ENCODE measurements around the gene KRT6A.
A peak's percentile ranks its signal among the peaks of the same experiment; 100 is the strongest.
"Not testable (repeated sequence)": the region's sequence is repeated elsewhere in the genome, so short reads cannot be mapped to it uniquely, and the experiment has no call there.

The KRT6A gene

DNA sequence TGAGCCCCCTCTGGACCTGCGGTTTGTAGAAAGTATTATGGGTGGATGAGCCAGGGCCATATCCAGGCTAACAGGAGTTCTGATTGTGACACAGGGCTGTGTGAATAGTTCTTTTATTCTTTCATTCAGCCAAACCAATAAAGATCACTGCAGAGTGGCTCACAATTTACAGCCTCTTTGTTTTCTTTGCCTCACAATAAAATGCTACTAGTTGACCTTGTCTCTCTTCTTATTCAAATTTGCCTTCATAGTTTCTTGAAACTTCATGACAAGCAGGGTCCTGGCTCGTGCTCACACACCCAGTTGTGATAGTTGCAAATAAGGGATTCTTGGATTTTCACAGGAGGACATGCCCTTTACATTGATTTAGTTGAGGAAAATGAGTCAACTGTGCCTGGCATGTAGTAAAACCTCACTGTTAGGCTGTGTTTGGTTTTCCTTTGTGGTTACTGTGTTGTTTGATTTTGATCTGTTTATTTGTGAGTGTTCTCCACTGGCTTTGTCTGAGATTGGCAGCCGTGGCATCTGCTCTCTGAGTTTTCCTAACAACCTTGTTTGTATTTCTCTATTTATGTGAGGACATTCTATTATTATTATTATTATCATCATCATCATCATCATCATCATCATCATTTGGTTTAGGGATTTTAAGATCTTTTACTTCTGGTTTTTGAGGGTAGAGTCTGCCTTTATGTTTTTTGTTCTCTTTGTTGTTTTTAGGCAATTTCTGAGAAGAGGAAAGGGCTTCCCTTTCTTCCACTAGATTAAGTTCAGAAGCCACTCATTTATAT lies 38.5 kb downstream of the KRT6A start:
- peak; percentile 76 for DNase-seq

DNA sequence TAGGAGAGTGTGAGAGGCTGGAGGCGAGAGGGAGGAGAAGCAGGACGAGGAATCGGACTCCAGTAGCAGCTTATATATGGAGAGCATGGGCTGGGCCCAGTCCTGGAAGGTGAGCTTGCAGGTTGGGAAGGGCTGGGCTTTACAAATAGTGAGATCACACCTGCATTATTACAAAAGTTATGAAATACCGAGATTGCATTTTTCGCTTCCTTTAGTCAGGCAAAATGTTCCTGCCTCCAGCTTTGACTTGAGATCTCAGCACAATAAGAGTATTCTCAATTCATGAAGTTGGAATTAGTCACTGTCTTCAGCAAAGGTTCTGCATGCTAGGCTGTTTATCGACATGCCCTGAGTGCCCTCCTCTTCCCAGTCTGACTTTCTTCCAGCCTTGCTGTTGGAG lies 41.0 kb downstream of the KRT6A start, which contains the start of gene KRT6B:
Gene KRT6B (minus strand): TSS at position 46 of the 400 bp plus-strand sequence. CDS start 68 bp downstream, outside the sequence.
- DNase-seq: no peak

DNA sequence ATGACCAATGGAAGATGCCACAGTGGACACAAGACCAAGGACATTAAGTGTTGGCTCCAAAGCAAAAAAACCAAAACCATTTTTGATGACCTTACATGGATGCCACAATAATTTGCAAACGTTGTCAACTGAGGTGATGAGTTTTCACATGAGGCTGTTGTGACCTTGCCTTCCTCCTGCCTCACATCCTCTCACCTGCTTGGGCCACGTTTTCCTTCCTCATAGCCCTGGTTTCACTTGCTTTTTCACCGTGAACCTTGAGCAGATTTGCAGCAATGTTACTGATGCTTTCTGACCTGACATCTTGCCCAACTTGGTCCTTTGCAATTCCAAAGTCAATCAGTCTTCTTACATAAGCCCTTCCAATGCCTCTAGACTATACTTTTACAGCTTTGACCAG lies 44.8 kb downstream of the KRT6A start:
- DNase-seq: no peak

DNA sequence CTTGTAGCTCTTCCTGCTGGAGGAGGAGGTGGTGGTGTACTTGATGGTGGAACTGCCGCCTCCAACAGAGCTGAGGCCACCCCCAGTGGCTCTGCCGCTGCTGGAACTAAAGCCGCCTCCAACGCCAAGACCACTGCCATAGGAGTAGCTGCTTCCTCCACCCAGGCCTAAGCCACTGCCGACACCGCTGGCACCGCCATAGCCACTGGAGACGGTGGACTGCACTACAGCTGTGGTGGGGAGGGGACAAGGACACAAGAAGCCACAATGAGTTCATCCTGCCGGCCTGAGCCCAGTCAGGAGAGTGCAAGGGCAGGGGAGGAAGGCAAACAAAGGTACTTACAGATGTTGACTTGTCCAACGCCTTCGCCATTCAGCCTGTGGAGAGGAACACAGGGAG lies 45.9 kb downstream of the KRT6A start:
- DNase-seq: not testable (repeated sequence)

DNA sequence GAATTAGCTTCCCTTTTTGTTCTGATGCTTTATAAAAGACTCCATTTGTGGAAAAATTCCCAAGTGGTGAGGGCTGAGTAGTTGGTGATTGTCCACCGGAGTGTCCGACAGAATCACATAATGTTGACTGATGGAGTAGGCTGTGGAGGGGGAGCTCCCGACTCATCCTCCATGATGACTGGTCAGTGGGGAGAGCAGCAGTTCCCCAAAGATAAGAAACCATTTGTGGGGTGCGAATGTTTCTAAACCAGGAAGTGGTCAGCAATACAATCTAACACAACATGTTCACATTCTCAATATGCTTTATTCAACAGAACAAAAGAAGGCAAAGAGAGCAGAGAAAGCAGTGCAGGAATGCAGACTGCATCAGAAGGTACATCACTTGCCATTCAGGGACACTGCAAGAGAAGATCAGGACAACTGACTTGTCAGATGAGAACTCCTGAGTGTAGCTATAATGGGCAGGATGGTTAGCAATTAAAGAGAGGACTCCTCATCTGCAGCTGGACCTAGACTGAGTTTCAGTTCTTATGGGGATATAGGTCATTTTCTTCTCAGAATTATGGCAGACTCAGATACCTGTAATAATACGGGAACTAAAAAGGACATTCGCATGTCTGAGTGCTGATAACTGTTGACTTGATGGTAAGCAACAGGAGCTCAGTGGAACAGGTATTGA lies 46.6 kb downstream of the KRT6A start:
- DNase-seq: no peak

DNA sequence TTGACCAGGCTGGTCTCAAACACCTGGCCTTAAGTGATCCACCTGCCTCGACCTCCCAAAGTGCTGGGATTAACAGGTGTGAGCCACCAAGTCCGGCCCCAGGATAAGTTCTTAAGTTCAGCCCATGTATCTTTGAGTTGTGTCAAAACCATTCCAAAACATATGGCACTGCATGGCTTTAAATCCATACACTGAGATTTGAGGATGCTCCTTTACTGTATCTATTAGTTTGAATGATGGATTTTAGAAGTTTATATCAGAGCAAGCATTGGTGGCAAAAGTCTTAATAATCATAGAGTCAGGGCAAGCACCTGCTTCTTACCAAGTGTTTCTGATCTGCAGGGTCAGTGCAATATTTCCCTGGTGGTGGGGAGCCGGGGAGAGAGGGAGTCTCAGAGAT lies 47.2 kb downstream of the KRT6A start:
- no peak for DNase-seq

DNA sequence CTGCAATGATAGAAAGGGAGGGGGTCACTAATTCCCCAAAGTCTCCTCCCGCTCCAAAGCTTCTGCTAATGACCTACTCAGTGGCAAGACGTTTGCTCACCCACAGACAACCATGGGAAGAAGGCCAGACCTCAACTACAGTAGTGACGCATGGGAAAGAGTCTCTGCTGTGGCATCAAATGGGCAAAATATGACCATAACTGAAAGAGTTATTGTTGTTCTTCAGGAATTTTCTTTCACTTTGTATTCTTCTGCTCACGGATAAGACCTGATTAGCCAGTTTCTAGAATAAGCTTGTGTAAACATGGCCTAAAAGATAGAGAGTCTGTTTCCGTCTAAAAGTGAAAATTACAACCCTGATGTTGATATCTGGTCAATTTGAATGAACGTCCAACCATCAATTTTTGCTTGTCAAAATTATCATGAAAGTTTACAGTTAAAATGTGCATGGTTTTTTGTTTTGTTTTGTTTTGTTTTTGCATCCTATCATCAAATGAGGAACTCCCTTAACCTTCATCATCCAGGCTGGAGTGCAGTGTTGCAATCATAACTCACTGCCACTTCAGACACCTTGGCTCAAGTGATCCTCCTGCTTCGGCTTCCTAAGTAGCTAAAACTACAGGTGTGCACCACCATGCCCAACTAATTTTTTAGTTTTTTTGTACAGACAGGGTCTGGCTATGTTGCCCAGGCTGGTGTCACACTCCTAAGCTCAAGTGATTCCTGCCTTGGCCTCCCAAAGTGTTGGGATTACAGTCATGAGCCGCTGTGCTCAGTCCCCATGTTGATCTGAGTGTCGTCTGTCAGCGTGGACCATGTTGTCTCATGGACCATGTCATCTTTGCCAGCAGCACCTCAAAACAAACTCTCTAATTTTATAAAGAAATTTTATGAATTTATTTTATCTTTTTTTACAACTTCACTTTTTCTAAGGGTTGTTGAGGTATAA lies 48.1 kb downstream of the KRT6A start:
- DNase-seq: no peak

DNA sequence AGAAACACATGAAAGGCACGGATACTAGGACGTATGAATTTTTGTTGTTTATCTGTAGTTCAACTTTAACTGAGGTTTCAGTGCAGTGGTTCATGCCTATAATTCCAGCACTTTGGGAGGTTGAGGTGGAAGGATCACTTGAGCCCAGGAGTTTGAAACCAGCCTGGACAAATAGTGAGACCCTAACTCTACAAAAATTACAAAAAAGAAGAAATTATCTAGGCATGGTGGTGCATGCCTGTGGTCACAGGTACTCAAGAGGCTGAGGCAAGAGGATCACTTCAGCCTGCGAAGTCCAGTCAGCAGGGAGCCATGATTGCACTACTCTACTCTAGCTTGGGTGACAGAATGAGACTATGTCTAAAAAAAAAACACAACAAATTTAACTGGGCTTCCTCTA lies 49.1 kb downstream of the KRT6A start:
- DNase-seq: no peak

DNA sequence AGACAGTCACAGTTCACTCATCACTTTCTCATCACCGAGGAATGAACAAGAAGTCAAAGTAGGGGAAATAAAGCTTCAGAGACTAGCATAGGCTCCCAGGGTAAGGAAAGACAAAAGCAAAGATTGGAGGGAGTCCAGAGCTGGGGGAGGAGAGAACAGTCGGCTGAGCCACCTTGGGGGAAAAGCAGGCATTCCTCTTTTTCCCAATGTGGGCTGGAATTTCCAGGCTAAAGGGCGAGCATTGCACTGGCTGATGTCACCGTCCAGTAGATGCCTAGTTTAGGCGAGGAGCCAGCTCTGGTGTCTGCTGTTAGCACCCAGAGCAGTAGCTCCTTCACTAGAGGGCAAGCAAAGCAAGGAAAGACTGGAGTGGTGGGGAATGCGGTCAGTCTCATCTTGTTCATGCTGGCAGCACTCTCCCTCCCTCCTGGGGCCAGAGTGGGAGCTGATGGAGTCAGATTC lies 50.4 kb downstream of the KRT6A start:
- DNase-seq: no peak

DNA sequence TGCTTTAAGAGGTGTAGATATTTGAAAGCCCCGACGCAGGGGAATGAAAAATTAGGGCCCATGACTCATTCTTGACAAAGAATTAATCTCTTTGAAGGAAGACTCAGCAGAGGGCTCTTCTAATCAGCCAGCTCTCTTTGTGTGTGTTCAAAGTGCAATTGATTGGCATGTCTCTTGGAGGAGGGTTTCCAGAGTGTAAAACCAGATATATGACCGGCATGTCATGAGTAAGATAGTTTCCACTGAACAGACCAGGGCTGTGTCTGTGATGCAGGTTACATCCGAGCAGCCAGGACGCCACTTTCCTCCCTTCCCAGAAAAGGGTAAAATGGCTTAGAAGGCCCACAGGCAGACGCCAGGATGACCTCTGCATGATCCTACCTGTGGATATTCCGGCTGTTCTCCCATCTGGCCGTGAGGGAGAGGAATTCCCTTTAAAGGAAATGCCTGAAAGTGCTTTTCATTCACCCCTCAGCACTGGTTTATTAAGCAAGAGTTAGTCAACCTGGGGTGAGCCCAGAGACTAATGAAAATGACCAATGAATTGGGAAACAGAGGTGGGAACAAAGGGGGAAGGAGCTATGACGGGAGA lies 51.6 kb downstream of the KRT6A start:
- no peak for DNase-seq

DNA sequence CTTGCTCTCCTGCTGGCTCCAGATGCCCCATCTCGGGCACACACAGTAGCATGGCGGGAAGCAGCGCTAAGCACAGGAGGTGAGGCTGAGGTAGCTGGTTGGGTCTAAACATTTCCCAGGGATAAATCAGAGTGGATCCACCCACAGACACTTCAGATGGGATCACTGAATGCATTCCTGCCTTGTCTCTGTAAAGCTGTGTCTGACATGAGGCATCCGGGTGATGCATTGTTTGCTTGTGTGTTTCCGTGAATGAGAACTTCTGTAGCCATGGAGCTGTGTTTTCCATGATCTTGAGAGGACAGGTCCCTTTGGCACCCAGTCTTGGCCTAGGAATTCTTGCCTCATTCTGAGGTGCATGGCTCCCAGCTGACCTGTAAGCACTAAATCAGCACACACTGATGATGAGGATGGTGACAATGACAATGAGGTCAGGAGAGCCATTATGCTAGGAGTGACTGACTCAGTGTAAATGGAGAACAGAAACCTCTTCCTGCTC lies 52.2 kb downstream of the KRT6A start:
- no peak for DNase-seq

DNA sequence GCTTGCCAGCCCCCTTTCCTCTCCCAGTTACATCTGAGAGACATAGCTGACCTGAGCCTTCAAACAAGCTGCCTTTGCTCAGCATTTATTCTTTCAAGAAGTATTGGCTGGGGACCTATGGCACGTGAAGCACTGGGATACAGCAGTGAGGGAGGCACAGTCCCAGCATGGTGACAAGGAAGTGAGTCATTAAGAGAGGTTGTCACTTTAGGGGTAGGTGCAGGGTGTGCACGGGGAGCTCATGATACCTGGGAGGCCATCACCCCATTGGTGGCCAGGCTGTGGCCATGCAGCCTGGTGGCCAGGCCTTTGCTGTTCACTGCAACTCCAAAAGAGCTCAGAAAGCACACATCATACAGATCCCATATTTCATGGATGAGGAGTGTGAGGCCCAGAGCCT lies 53.2 kb downstream of the KRT6A start:
- DNase-seq: no peak

DNA sequence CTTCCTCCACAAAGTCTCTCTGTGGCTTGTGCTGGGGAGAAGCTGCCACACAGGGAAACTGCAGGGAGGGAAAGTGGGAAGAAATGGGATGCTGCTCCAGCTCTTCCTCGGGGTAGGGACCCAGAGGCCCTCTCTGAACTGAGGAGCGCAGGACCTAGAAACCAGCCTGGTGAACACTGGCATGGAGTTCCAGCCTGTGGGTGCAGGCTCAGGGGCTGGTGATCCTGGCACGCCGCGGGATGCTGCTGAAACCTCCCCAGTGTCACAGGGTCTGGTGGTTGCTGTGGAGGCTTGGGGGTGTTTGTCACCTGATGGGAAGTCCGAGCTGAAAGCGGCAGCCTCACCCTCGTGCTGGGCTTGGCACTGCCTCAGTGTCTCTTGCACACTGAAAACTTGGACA lies 53.6 kb downstream of the KRT6A start:
- DNase-seq: no peak

DNA sequence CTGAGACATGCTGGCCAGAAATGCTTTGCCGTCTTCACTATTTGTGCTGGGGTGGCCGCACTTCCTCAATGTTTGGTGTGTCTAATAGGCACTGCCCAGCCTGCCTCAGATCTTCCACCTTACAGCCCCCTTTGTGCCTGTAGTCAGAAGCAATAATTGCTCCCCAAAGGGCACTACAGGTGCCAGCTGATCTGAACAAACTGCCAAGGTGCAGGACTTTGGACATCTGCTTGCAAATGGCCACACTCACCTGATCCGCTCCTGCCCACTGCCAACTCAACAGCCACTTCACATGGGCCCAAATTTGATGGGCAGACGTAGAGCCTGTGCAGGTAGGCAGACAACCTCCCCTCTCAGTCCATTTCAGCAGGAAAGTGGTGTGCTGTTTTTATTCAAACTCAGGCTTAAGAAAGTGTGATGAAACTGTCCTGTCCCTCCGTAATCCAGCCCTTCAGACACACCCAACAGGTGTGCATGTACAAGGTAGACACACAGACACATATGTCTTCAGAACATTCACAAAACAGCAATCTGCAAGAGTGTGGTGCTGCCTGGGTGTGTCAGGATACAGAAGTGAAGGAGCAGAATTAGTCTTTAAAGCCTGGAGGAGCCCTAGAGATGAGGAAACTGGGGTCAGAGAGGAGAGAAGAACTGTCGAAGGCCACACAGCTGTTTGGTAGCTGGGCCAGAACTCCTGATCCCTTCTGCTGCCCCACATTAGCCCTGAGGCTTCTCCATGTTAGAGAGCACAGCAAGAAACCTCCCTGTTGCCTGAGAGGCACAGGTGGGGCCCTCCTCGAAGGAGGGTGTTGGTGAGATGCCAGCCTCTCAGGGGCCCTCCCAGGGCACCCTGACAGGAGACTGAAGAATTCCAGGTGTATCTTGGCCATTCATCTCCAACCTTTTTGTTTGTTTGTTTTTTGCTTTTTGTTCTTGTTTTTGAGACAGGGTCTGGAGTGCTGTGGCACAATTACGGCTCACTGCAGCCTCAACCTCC lies 54.5 kb downstream of the KRT6A start:
- no peak for DNase-seq

DNA sequence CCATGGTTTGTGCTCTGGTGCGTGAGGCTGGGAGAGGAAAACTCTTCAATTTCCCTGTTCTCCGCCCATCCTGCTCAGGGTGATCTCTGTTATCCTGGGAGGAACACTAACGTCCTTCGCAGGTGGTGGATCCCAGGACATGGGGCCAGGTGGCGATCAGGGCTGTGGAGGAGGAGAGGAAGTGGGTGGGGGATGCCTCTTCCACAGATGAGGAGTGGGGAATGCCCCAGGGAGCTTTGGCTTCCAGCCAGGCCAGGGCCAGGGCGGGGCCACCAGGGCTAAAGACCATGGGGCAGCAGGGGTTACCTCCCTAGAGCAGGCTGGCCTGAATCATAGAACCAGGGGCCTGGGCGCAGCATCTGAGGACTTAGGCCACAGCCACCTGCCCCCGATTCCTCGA lies 55.5 kb downstream of the KRT6A start:
- no peak for DNase-seq
